ENCODE data around the gene BHLHA15.
A peak's percentile ranks its signal among the peaks of the same experiment; 100 is the strongest.

Gene BHLHA15

GRCh38 chr7:98211221-98211675, at the start of gene BHLHA15:
TSS of gene BHLHA15 (plus strand) at chr7:98211439. CDS start at chr7:98212310, 871 bp downstream.
- peak; percentile 2 to 61 for DNase-seq

- DNase-seq, result no peak
Observed at GRCh38 chr7:98162758-98163157, 48.5 kb upstream of the BHLHA15 start.

GRCh38 chr7:98163269-98163668, 48.0 kb upstream of the BHLHA15 start:
- no peak for DNase-seq

GRCh38 chr7:98163704-98164494, 47.3 kb upstream of the BHLHA15 start:
- no peak for DNase-seq

- DNase-seq, result peak; percentile 21 to 50
Observed at GRCh38 chr7:98165827-98166667, 45.2 kb upstream of the BHLHA15 start.

GRCh38 chr7:98166668-98166970, 44.6 kb upstream of the BHLHA15 start:
- DNase-seq, result no peak

GRCh38 chr7:98167653-98168052, 43.6 kb upstream of the BHLHA15 start:
- DNase-seq, result no peak

- peak; percentile 59 to 60 for DNase-seq
Observed at GRCh38 chr7:98168181-98168903, 42.9 kb upstream of the BHLHA15 start.

GRCh38 chr7:98168904-98169621, 42.2 kb upstream of the BHLHA15 start:
- no peak for DNase-seq

- no peak for DNase-seq
Observed at GRCh38 chr7:98170966-98171365, 40.3 kb upstream of the BHLHA15 start.

- no peak for DNase-seq
Observed at GRCh38 chr7:98171449-98171848, 39.8 kb upstream of the BHLHA15 start.

GRCh38 chr7:98174334-98175259, 36.6 kb upstream of the BHLHA15 start:
- DNase-seq, result peak; percentile 13 to 44

- no peak for DNase-seq
Observed at GRCh38 chr7:98175260-98175940, 35.8 kb upstream of the BHLHA15 start.

GRCh38 chr7:98177553-98177952, 33.7 kb upstream of the BHLHA15 start:
- DNase-seq, result no peak

- peak; percentile 91 to 92 for DNase-seq
Observed at GRCh38 chr7:98178321-98178720, 32.9 kb upstream of the BHLHA15 start.

- DNase-seq, result peak; percentile 60 to 71
Observed at GRCh38 chr7:98178762-98179490, 32.3 kb upstream of the BHLHA15 start.

GRCh38 chr7:98180751-98181150, 30.5 kb upstream of the BHLHA15 start:
- DNase-seq, result no peak

- DNase-seq, result no peak
Observed at GRCh38 chr7:98185101-98185500, 26.1 kb upstream of the BHLHA15 start.

- DNase-seq, result no peak
Observed at GRCh38 chr7:98186452-98187137, 24.6 kb upstream of the BHLHA15 start.

GRCh38 chr7:98187138-98187502, 24.1 kb upstream of the BHLHA15 start:
- no peak for DNase-seq

All from SHP77 (cell line).